ENCODE data around the gene DNM1.
"Not testable (repeated sequence)": the region's sequence is repeated elsewhere in the genome, so short reads cannot be mapped to it uniquely, and the experiment has no call there.

The DNM1 gene

GRCh38 chr9:128219831-128220230 is 16.7 kb downstream of the DNM1 start:
- Histone ChIP-seq H3K9me3 (ENCODE audit: control insufficient read depth, insufficient read depth, low read length) (no peaks in the 10 kb centered on the region), H3K9ac (ENCODE audit: low read depth, low read length) (no peak overlapping the region), H3K4me1 (ENCODE audit: insufficient read depth, low read length) (peaks cover 9% of the 10 kb centered on the region; the same call in 1 of the 2 replicates), H3K36me3 (ENCODE audit: insufficient read depth, low read length) (no peaks in the 10 kb centered on the region; the same call in 1 of the 2 replicates)

- Histone ChIP-seq H3K9ac (ENCODE audit: low read depth, low read length) (no peak overlapping the region), H3K36me3 (ENCODE audit: insufficient read depth, low read length) (no peaks in the 10 kb centered on the region; the same call in 1 of the 2 replicates), H3K4me1 (ENCODE audit: insufficient read depth, low read length) (peaks cover 4% of the 10 kb centered on the region; the same call in 1 of the 2 replicates), H3K9me3 (ENCODE audit: control insufficient read depth, insufficient read depth, low read length) (no peaks in the 10 kb centered on the region)
Measured at GRCh38 chr9:128222026-128222425, 18.8 kb downstream of the DNM1 start.

- no peaks in the 10 kb centered on the region for H3K9me3 ChIP-seq (ENCODE audit: control insufficient read depth, insufficient read depth, low read length)
- peaks cover 2% of the 10 kb centered on the region; the same call in 1 of the 2 replicates for H3K4me1 ChIP-seq (ENCODE audit: insufficient read depth, low read length)
- no peak overlapping the region for H3K9ac ChIP-seq (ENCODE audit: low read depth, low read length)
- H3K36me3 ChIP-seq (ENCODE audit: insufficient read depth, low read length), result no peaks in the 10 kb centered on the region; the same call in 1 of the 2 replicates
Measured at GRCh38 chr9:128222880-128223670, 19.9 kb downstream of the DNM1 start.

GRCh38 chr9:128224877-128225276 is 21.7 kb downstream of the DNM1 start:
- Histone ChIP-seq H3K36me3 (ENCODE audit: insufficient read depth, low read length) (no peaks in the 10 kb centered on the region; the same call in 1 of the 2 replicates), H3K9me3 (ENCODE audit: control insufficient read depth, insufficient read depth, low read length) (no peaks in the 10 kb centered on the region), H3K9ac (ENCODE audit: low read depth, low read length) (no peak overlapping the region), H3K4me1 (ENCODE audit: insufficient read depth, low read length) (no peaks in the 10 kb centered on the region)

- Histone ChIP-seq H3K9me3 (ENCODE audit: control insufficient read depth, insufficient read depth, low read length) (no peaks in the 10 kb centered on the region), H3K9ac (ENCODE audit: low read depth, low read length) (no peak overlapping the region), H3K4me1 (ENCODE audit: insufficient read depth, low read length) (no peaks in the 10 kb centered on the region), H3K36me3 (ENCODE audit: insufficient read depth, low read length) (no peaks in the 10 kb centered on the region; the same call in 1 of the 2 replicates)
Measured at GRCh38 chr9:128225770-128226411, 22.7 kb downstream of the DNM1 start.

- H3K9ac ChIP-seq (ENCODE audit: low read depth, low read length), result no peak overlapping the region
- H3K9me3 ChIP-seq (ENCODE audit: control insufficient read depth, insufficient read depth, low read length), result no peaks in the 10 kb centered on the region
- H3K4me1 ChIP-seq (ENCODE audit: insufficient read depth, low read length), result no peaks in the 10 kb centered on the region
- H3K36me3 ChIP-seq (ENCODE audit: insufficient read depth, low read length), result no peaks in the 10 kb centered on the region; the same call in 1 of the 2 replicates
Measured at GRCh38 chr9:128226412-128226801, 23.2 kb downstream of the DNM1 start.

GRCh38 chr9:128230897-128231296 is 27.7 kb downstream of the DNM1 start:
- not testable (repeated sequence) for H3K9me3 ChIP-seq (ENCODE audit: control insufficient read depth, insufficient read depth, low read length); H3K4me1 ChIP-seq (ENCODE audit: insufficient read depth, low read length); H3K36me3 ChIP-seq (ENCODE audit: insufficient read depth, low read length); H3K9ac ChIP-seq (ENCODE audit: low read depth, low read length)

GRCh38 chr9:128231638-128232527 is 28.7 kb downstream of the DNM1 start:
- H3K9me3 ChIP-seq (ENCODE audit: control insufficient read depth, insufficient read depth, low read length), result no peaks in the 10 kb centered on the region

GRCh38 chr9:128232528-128233428 is 29.6 kb downstream of the DNM1 start:
- H3K9ac ChIP-seq (ENCODE audit: low read depth, low read length), result no peak overlapping the region
- H3K9me3 ChIP-seq (ENCODE audit: control insufficient read depth, insufficient read depth, low read length), result no peaks in the 10 kb centered on the region
- no peaks in the 10 kb centered on the region for H3K4me1 ChIP-seq (ENCODE audit: insufficient read depth, low read length)
- no peaks in the 10 kb centered on the region; the same call in 1 of the 2 replicates for H3K36me3 ChIP-seq (ENCODE audit: insufficient read depth, low read length)

More at GRCh38 chr9:128231638-128232527, 28.7 kb downstream of the DNM1 start:
- Histone ChIP-seq H3K4me1 (ENCODE audit: insufficient read depth, low read length) (no peaks in the 10 kb centered on the region), H3K9ac (ENCODE audit: low read depth, low read length) (no peak overlapping the region), H3K36me3 (ENCODE audit: insufficient read depth, low read length) (no peaks in the 10 kb centered on the region; the same call in 1 of the 2 replicates)

- H3K9me3 ChIP-seq (ENCODE audit: control insufficient read depth, insufficient read depth, low read length), result no peaks in the 10 kb centered on the region
- no peaks in the 10 kb centered on the region; the same call in 1 of the 2 replicates for H3K36me3 ChIP-seq (ENCODE audit: insufficient read depth, low read length)
- no peaks in the 10 kb centered on the region for H3K4me1 ChIP-seq (ENCODE audit: insufficient read depth, low read length)
- H3K9ac ChIP-seq (ENCODE audit: low read depth, low read length), result no peak overlapping the region
Measured at GRCh38 chr9:128233817-128234406, 30.7 kb downstream of the DNM1 start.

GRCh38 chr9:128242124-128242523 is 38.9 kb downstream of the DNM1 start:
- peaks cover 20% of the 10 kb centered on the region for H3K4me1 ChIP-seq (ENCODE audit: insufficient read depth, low read length)
- H3K9me3 ChIP-seq (ENCODE audit: control insufficient read depth, insufficient read depth, low read length), result no peaks in the 10 kb centered on the region
- H3K36me3 ChIP-seq (ENCODE audit: insufficient read depth, low read length), result no peaks in the 10 kb centered on the region; the same call in none of the 2 replicates
- H3K9ac ChIP-seq (ENCODE audit: low read depth, low read length), result no peak overlapping the region

- Histone ChIP-seq H3K4me1 (ENCODE audit: insufficient read depth, low read length) (peaks cover 20% of the 10 kb centered on the region), H3K9me3 (ENCODE audit: control insufficient read depth, insufficient read depth, low read length) (no peaks in the 10 kb centered on the region), H3K9ac (ENCODE audit: low read depth, low read length) (no peak overlapping the region), H3K36me3 (ENCODE audit: insufficient read depth, low read length) (no peaks in the 10 kb centered on the region; the same call in none of the 2 replicates)
Measured at GRCh38 chr9:128242828-128243214, 39.6 kb downstream of the DNM1 start.
